ENCODE measurements around the gene PRDX6. TPM values are rescaled to one million over a fixed set of nuclear protein-coding genes. Genes with fewer than 3 reads are reported as not detected.

PRDX6 gene
- polyA plus RNA-seq, 2 of the 4 experiments (the other 2 are of a cell fraction) = 246 TPM

- peak; percentile 20 to 63 for DNase-seq (ENCODE audit: low read depth in 1 of 2, low spot score in 1 of 2)
- WGBS (ENCODE audit: missing lambda C conversion rate) = 60% methylated on average over 6 of the region's 6 CpGs
- H3K4me1 ChIP-seq = peaks cover 27% of the 10 kb centered on the region
- peak overlapping the region; percentile 62 for H3K4me2 ChIP-seq
- no peaks in the 10 kb centered on the region for H3K9me3 ChIP-seq
- CTCF ChIA-PET = interaction anchor here (1.2 to 1.7 kb wide), 4 partner anchors 13 to 761 kb away, joined by 3 to 9 read pairs (median 4); no protein-coding TSS in a partner anchor
- H3K4me3 ChIP-seq = no peak overlapping the region
- peak; percentile 78 to 82 for ATAC-seq
- TF ChIP-seq ZSCAN20 (CRISPR knock-in tag; IDR thresholded peaks at IDR 0.05) (no peak), CTCF (IDR thresholded peaks at IDR 0.05) (peak; percentile 22; the same call in 2 of the 3 replicates), RAD21 (conservative IDR thresholded peaks at IDR 0.05 in 1 of 2, IDR thresholded peaks at IDR 0.05 in 1 of 2) (peak; percentile 36 to 52; a peak in 3 of 5 replicates)
- H3K27ac ChIP-seq = peak overlapping the region; percentile 13 to 61; a peak in 3 of 6 replicates
- no peak for FAIRE-seq
- POLR2A ChIA-PET = interaction anchor here (1.1 to 1.3 kb wide), 2 partner anchors 29 to 362 kb away, joined by 5 to 8 read pairs; partner anchors contain the start of genes PRDX6 and ZBTB37
Observed at GRCh38 chr1:173506437-173506836, 29.3 kb downstream of the PRDX6 start.

GRCh38 chr1:173507205-173507846 lies 30.2 kb downstream of the PRDX6 start:
- Histone ChIP-seq H3K4me1 (peaks cover 27% of the 10 kb centered on the region), H3K4me2 (peak overlapping the region; percentile 62), H3K9me3 (no peaks in the 10 kb centered on the region), H3K27ac (peak overlapping the region; percentile 3 to 50; a peak in 4 of 6 replicates), H3K4me3 (no peak overlapping the region)
- FAIRE-seq = no peak
- DNase-seq (ENCODE audit: low read depth in 1 of 2, low spot score in 1 of 2) = peak in 1 of 2 experiments; percentile 63
- ChIA-PET CTCF (interaction anchor here (1.2 kb wide), 1 partner anchor 12 kb away, joined by 3 read pairs; no protein-coding TSS in a partner anchor), POLR2A (interaction anchor here (1.1 to 1.3 kb wide), 3 partner anchors 30 to 361 kb away, joined by 3 to 8 read pairs (median 5); partner anchors contain the start of genes KLHL20, PRDX6 and ZBTB37)
- WGBS (ENCODE audit: missing lambda C conversion rate) = 34% methylated on average over 3 of the region's 3 CpGs
- peak; percentile 87 to 91 for ATAC-seq
- TF ChIP-seq MAX (IDR thresholded peaks at IDR 0.05) (0 out of 2 replicates have a peak, but pooled peaks have one; percentile 16), RCOR1 (IDR thresholded peaks at IDR 0.05; ENCODE audit: low read depth, low read length) (no peak), TP53 (CRISPR knock-in tag; IDR thresholded peaks at IDR 0.05) (no peak), CEBPB (IDR thresholded peaks at IDR 0.05) (no peak), MAFK (IDR thresholded peaks at IDR 0.05; ENCODE audit: partially characterized antibody) (peak; percentile 27), EP300 (IDR thresholded peaks at IDR 0.05) (no peak), PHF8 (IDR thresholded peaks at IDR 0.05; ENCODE audit: borderline replicate concordance, low read depth) (no peak), FOSL2 (IDR thresholded peaks at IDR 0.05) (no peak), FOSL2 (CRISPR knock-in tag; IDR thresholded peaks at IDR 0.05) (peak; percentile 47), HEYL (CRISPR knock-in tag; IDR thresholded peaks at IDR 0.05) (no peak), POLR2A (IDR thresholded peaks at IDR 0.05; ENCODE audit: low read length) (no peak)

GRCh38 chr1:173507847-173508209 lies 30.7 kb downstream of the PRDX6 start:
- WGBS (ENCODE audit: missing lambda C conversion rate) = 57% methylated on average over 3 of the region's 3 CpGs
- H3K4me3 ChIP-seq = no peak overlapping the region
- FAIRE-seq (no peak), DNase-seq (ENCODE audit: low read depth in 1 of 2, low spot score in 1 of 2) (no peak), ATAC-seq (peak; percentile 65 to 70; a peak in 5 of 6 replicates)
- peak overlapping the region; percentile 3 to 50; a peak in 4 of 6 replicates for H3K27ac ChIP-seq
- POLR2A ChIA-PET = interaction anchor here (1.1 to 1.3 kb wide), 3 partner anchors 31 to 361 kb away, joined by 3 to 8 read pairs (median 5); partner anchors contain the start of genes KLHL20, PRDX6 and ZBTB37
- H3K4me1 ChIP-seq = peaks cover 27% of the 10 kb centered on the region
- H3K4me2 ChIP-seq = peak overlapping the region; percentile 62
- TF ChIP-seq RCOR1 (IDR thresholded peaks at IDR 0.05; ENCODE audit: low read depth, low read length) (no peak), RAD21 (conservative IDR thresholded peaks at IDR 0.05 in 1 of 2, IDR thresholded peaks at IDR 0.05 in 1 of 2) (no peak), EHF (CRISPR knock-in tag; IDR thresholded peaks at IDR 0.05) (no peak)
- TF ChIP-seq, protein P1, sequence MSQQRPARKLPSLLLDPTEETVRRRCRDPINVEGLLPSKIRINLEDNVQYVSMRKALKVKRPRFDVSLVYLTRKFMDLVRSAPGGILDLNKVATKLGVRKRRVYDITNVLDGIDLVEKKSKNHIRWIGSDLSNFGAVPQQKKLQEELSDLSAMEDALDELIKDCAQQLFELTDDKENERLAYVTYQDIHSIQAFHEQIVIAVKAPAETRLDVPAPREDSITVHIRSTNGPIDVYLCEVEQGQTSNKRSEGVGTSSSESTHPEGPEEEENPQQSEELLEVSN (IDR thresholded peaks at IDR 0.05; ENCODE audit: borderline replicate concordance, low read depth) = no peak
- CTCF ChIA-PET = no interaction called here
- no peaks in the 10 kb centered on the region for H3K9me3 ChIP-seq

DNA sequence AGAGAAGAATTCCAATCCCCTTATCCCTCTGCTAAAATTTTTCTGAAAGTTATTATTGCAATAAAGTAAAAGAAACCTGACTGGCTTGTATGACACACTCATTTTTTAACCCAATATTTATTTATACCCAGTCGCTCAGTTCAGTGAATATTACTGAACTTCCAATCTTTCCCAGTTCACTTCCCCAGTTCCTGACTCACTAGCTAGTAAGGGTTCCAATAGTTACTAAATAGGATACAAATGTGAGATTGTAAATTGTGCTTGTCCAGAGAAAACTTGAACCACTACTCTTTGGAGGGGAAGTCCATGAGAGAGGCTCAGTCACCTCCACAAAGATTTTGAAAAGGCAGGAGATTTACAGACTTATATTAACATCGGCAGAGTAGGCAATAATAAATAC lies 31.4 kb downstream of the PRDX6 start:
- Histone ChIP-seq H3K27ac (no peak overlapping the region), H3K9me3 (no peaks in the 10 kb centered on the region), H3K4me3 (no peak overlapping the region), H3K4me1 (peaks cover 27% of the 10 kb centered on the region), H3K4me2 (peak overlapping the region; percentile 62; the same call in 2 of the 3 replicates)
- ATAC-seq = no peak
- ChIA-PET CTCF (no interaction called here), POLR2A (no interaction called here)
- DNase-seq (ENCODE audit: low read depth in 1 of 2, low spot score in 1 of 2) = no peak
- TF ChIP-seq BHLHE40 (IDR thresholded peaks at IDR 0.05; ENCODE audit: low read depth, low read length) (no peak), NR3C1 (IDR thresholded peaks at IDR 0.05) (no peak), MAFK (IDR thresholded peaks at IDR 0.05; ENCODE audit: partially characterized antibody) (no peak), KDM1A (IDR thresholded peaks at IDR 0.05; ENCODE audit: low read depth) (no peak), MAZ (IDR thresholded peaks at IDR 0.05; ENCODE audit: borderline replicate concordance, low read depth, low read length) (no peak)
- 81% methylated on average over 2 of the region's 2 CpGs for WGBS (ENCODE audit: missing lambda C conversion rate)
- no peak for FAIRE-seq
